Stimulated activated CD4-positive, alpha-beta T cell treated with anti-CD3 and anti-CD28 coated beads, Interleukin-2, amount 100 ng/mL, for 24 hours (primary cell): ENCODE results near the gene TP73.
"Not testable (repeated sequence)": the region's sequence is repeated elsewhere in the genome, so short reads cannot be mapped to it uniquely, and the experiment has no call there.

Source experiments
- DNase-seq, 2 donors: peaks; one replicate each; pipeline ENCODE4 v3.0.0-alpha.2; 2020

Gene TP73

GRCh38 chr1:3746830-3747521 is 94.7 kb downstream of the TP73 start:
- DNase-seq, result peak; percentile 91 to 96

DNA sequence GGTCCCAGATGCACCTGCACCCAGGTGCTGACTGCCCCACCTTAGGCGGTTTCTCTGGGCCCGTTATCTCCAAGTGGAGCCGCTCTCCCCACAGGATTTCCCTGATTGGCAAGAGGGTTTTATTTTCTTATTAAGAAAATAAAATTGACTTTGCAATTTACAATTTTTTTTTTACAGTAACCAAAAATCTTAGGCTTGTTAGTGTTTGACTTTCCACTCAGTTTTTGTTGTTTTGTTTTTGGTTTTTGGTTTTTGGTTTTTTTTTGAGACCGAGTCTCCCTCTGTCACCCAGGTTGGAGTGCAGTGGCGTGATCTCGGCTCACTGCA is 95.2 kb downstream of the TP73 start:
- DNase-seq, result no peak

DNA sequence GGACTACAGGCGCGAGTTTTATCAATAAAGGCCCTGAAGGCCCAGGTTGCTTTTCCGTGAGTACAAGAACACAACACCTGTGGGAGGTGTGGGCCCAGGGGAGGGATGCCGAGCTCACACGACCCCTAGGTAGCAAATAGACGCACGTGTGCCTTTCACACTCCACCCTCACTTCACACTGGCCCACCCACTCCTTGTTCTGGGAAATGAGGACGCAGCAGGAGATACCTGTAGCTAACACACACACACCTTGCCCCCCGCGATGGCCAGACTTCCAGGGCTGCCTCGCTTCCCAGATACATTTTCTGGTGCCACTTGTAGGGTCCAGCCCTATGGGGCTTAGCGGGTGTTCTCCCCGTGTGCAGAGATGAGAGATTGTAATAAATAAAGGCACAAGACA is 95.6 kb downstream of the TP73 start:
- DNase-seq, result no peak

GRCh38 chr1:3748316-3748900 is 96.1 kb downstream of the TP73 start:
- not testable (repeated sequence) for DNase-seq

GRCh38 chr1:3749512-3749911 is 97.2 kb downstream of the TP73 start:
- no peak for DNase-seq

DNA sequence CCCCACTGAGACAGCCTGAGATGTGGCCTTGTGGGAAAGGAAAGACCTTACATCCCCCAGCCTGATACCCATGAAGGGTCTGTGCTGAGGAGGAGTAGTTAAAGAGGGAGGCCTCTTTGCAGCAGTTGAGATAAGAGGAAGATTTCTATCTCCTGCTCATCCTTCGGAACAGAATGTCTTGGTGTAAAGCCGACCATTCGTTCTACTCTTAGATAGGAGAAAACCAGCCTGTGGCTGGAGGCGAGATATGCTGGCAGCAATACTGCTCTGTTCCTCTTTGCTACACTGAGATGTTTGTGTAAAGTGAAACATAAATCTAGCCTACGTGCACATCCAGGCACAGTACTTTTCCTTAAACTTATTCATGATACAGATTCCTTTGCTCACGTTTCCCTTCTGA is 98.4 kb downstream of the TP73 start:
- no peak for DNase-seq

DNA sequence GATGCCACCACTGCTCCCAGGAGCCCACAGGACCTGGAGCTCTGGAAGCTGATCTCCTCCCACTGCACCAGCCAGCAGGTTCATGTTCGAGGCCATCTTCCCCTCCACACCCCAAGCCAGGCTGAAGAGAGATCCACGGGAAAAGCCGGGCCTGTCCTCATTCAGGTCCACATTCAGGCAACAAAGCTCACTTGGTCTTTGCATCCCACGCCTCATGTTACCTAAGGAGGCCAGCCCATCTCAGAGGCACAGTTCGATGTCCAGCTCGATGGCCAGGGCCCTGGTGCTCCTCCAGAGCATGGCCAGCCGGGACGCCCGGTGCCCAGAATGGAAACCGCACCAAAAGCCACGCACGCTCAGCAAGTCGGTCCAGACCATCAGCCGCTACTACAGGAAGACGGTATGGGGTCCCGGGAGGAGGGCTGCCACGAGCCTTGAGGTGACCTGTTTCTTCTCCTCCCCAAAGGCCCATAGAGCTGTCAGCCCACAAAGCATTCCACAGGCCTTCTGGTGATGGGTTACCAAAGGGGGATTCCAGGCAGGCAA is 100.2 kb downstream of the TP73 start, which contains the start of gene CCDC27:
CCDC27 (plus strand) TSS at position 51 of the 546 bp plus-strand sequence; CDS start at position 83, 32 bp downstream.
- DNase-seq, result no peak

DNA sequence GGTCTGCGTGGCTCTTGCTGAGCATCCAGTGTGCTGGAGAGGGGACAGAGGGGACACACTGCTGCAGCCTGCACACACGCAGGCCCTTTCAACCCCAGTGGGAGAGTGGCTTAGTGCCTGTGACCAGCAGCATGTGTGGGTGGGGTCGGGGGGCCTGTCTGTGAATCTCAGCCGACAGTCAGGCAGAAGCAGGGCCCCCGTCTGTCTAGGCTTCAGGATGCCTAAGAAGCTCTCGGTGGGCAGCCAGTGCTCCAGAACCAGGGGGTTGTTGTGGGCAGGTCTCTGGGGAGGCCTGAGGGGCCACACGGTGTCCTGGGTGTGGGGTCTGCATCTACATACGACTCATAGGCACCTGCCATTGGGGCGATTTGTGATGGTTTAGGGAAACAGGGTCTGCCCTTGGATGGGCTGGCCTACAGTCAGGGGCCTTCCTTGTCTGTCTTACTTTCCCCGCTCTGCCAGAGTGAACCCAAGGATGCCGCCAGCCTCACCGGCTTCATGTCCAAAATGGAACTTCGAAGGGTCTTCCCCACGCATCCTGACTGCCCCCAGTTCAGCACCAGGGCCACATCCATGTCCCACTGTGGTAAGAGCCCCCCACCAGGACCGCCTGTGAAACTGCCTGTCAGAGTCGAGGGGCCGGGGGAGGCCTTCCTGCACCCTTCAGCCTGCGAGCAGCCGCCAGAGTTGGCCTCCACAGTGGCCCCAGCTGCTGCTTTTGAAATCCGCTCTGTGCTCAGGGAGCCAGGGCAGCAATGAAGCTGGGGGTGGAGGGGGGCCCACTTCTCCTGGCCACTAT is 101.5 kb downstream of the TP73 start:
- DNase-seq, result no peak

DNA sequence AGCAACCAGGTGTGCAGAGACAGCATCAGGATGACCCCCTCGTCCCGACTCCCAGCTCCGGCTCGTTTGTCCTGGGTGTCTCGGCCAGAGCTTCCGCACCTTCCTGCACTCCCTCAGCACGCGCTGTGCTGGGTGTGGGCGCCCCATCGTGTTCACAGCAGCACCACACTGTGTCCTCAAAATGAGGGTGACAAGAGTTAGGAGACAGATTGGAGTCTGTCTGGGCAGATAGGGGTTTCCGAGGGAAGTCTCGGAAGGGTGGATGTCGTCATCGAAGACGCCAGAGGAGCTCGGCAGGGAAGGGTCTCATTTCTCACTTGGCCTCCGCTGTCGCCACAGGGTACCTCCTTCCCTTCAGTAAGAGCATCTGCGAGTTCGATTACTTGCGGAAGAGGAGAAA is 104.1 kb downstream of the TP73 start:
- DNase-seq, result no peak

DNA sequence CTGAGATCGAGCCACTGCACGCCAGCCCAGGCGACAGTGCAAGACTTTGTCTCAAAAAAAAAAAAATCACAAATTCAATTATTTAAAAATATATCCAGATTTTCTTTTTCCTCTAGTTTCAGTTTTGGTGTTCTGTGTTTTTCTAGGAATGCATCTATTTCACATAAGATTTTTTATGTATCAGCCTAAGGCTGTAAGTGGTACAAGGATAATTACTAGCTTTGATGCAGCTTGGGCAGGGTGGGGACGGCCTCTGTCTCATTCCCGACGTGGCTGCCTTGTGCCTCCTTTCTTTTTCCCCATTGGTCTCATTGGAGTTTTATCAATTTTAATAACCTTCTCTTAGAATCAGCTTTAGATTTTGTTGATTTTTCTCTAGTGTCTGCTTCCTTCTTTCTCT is 106.8 kb downstream of the TP73 start:
- DNase-seq, result no peak

DNA sequence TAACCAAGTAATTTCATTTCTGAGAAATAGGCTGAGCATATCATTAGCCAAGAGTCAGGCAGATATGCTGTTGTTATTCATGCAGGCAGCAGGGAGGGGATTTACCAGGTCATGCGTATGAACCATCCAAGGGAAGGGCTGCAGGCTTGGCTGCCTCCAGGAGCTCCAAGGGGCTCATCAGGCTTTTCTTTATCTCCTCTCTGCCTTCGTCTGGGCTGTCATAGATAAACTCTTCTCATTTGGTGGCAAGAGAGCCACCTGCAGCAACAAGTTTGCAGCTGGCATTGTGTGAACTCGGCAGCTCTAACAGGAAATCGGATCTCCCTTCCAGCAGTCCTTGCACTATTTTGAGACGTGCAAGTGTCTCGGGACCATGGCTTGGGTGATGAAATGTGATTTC is 107.5 kb downstream of the TP73 start:
- no peak for DNase-seq

GRCh38 chr1:3761296-3762010 is 109.1 kb downstream of the TP73 start:
- no peak for DNase-seq

DNA sequence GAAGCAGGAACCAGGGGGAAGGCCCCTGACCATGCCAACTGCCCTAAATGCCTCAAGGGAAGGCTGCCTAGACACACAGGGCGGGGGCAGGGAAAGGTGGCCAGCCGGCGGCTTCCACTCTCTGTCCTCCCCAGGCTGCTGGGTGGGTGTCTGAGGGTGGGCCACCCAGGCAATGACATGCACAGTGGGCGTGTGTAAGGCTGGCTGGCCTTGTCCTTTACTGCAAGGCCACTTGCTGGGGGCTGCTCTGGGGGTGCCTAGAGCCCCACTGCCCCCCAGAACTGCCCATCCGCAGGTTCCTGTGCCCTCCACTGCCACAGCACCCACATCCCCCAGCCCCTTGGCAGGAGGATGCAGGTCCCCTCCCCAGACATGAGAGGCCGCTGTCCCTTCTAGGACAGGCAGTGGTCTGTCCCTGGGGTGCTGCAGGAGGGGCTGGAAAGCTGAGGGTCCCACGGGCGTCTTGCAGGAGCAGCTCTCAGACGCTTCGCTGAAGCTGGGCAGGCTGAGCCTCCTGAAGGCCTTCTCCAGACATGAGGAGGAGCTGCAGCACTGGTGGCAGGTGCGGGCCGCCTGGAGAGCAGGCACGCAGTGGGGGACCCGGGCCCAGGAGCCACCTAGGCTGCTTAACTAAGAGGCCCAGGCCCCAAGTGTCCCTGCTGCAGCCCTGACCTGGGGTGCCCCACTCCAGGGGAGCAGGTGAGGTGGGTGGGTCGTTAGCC is 110.0 kb downstream of the TP73 start:
- DNase-seq, result no peak

- DNase-seq, result no peak
These were observed 110.5 kb downstream of the TP73 start for GRCh38 chr1:3762873-3763228.

DNA sequence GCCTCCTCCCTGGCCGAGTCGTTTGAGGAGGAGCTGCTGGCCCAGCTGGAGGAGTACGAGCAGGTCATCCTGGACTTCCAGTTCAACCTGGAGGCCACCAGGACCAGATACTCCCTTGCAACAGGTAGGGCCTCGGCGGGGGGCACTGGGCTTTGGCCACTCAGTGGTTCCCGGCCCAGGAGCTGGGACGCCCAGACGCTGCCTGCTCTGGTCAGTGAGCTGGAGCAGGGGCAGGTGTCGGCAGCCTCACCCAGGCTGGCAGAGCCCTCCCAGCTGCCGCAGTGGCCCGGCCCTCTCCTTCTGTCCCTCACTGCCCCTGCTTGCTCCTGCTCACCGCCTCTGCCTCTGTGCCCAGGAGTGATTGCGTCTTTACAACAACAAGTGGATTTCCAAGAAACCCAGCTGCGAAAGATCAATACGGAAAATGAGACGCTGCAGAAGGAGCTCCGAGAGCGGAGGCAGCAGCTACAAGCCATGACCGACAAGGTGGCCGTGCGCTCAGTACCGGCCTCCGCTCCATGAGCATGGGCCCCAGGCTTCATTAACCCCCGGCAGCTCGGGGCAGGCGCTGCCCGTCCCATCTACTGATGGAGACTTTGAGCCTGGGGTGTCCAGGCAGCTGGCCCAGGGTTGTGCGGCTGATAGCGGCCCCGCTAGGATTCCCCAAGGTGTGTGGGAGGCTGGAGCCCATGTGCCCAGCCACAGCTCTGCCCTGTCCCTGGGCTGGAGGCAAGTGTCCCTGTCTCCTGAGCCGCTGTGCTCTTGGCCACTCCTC is 111.2 kb downstream of the TP73 start:
- no peak for DNase-seq

GRCh38 chr1:3767328-3767925 is 115.1 kb downstream of the TP73 start:
- no peak for DNase-seq

DNA sequence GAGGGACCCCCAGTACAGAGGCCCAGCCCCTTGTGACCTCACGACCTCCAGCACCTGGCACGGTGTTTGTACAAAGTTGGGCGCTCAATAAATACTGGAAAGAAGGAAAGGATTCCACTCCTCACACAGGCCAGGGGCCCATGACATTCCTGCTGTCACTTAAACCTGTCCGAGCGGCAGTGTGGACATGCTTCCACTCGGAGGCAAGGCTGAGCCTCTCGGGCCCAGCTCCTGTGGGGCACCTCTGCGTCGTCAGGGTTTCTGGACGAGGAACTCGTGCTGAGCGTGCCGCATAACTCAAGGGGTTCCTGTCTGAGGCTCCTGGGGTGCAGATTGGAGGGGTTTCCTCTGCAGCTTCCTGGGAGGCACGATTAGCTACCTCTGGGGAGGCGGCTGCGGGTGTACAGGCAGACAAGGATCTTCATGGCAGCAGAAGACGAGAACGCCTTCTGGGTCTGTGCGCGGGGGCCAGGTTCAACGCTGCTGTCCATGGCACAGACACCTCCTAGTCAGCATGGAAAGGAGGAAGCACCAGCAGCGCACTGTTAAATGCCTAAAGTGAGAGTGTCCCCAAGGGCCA is 116.6 kb downstream of the TP73 start:
- no peak for DNase-seq

DNA sequence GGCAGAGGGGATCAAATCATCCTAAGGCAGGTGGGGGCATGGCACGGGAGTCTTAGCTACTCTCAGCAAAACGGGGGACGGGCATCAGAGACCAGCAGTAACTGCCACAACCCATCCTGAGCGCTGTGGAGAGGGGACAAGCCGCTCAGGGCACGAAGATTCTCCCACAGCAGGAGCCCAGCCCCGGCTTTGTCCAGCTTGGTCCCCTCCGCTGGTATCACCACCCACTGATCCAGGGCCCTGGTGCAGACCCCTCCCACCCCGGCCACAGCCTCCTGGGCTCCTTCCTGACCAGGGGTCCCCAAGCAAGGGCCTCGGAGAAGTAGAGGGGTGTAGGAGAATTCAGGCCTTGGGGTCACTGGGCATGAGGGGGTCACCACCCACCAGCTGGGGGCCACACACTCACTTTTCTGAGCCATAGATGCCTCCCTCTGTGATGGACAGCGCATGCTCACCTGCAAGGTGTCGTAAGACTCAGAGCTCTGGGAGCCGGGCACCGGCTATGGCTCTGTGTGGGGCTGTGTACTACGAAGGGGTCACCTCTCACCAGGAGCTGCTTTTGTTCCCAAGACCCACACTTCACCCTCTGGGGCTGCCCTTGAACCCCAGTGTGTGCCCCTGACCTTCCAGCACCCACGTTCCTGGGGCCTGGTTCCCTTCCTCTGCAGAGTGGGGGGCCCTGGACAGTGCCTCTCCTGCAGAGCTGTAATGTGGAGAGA is 117.9 kb downstream of the TP73 start:
- DNase-seq, result no peak

GRCh38 chr1:3771108-3772026 is 119.1 kb downstream of the TP73 start:
- DNase-seq, result peak in 1 of 2 donors; percentile 11
